Osteocyte (in vitro differentiated cells): Measurements from ENCODE around the gene PARN. TPM values are rescaled to one million over a fixed set of nuclear protein-coding genes. Genes with fewer than 3 reads are reported as not detected.

Source experiments
- DNase-seq: peaks from one replicate; pipeline ENCODE4 v3.0.0; 2021; ENCODE audit warnings: mixed read lengths; ENCODE audit not compliant: unreplicated experiment; ENCODE audit errors: extremely low spot score
- H3K27ac Mint-ChIP-seq: one replicate; pipeline ENCODE4 v1.8.0; 2021; ENCODE audit warnings: mild to moderate bottlenecking, mixed read lengths; ENCODE audit not compliant: unreplicated experiment
- H3K27me3 Mint-ChIP-seq: one replicate; pipeline ENCODE4 v1.8.0; 2021; ENCODE audit warnings: mixed read lengths; ENCODE audit not compliant: unreplicated experiment
- H3K36me3 Mint-ChIP-seq: one replicate; pipeline ENCODE4 v1.8.0; 2021; ENCODE audit warnings: mixed read lengths; ENCODE audit not compliant: unreplicated experiment
- H3K4me1 Mint-ChIP-seq: one replicate; pipeline ENCODE4 v1.8.0; 2021; ENCODE audit warnings: mixed read lengths; ENCODE audit not compliant: unreplicated experiment
- H3K4me3 Mint-ChIP-seq: one replicate; pipeline ENCODE4 v1.8.0; 2021; ENCODE audit warnings: mild to moderate bottlenecking, moderate library complexity, mixed read lengths; ENCODE audit not compliant: unreplicated experiment
- H3K9me3 Mint-ChIP-seq: one replicate; pipeline ENCODE4 v1.8.0; 2021; ENCODE audit warnings: mixed read lengths; ENCODE audit not compliant: unreplicated experiment
- total RNA-seq: library from RNA; stranded (reverse); gene quantifications from 2 replicates; pipeline ENCODE4 v1.2.1, GENCODE V29; 2021
- TF ChIP-seq, protein P1 (sequence below): fragments of 200-600 bp; sonication (generic); IDR thresholded peaks from 2 replicates; pipeline ENCODE4 v1.5.0; 2021; ENCODE audit warnings: antibody characterized with exemption, mild to moderate bottlenecking, moderate library complexity

Gene PARN
- total RNA-seq, 1 donor from 2014 or later: 34.2 TPM

DNA sequence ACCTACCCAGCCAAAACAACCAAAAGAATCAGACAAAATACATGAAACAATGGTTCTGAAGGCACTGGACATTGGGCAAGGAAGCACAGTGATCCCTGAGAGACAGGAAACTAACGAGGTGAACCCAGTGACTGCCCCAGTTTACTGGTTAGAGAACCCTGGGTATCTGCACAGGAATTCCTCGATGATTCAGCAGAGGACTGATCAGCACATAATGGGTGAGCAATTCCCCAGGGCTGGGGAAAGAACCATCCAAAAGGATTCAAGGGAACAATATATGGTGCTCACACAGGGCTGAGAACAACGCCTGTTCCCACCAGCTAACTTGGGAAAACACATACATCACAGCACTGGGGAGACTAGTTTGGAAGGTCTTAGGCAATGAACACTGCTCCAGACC lies 167.2 kb downstream of the PARN start:
- H3K9me3 Mint-ChIP-seq: peaks cover 15% of the 10 kb centered on the region

DNA sequence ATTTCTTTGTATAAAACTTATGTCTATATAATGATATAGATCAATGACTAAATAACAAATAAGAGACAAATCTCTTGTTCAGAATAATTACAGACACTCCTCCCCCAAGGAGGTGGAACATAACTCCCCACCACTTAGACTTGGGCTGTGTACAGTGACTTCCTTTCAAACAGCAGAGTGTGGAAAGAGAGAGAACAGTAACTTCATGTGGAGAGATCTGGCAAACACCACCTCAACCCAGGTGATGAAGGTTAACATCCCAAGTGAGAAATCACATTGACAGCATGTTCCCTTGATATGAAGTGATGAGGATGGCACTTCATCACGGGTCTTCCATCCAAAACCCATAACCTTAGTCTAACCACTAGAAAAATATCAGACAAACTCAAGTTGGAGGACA lies 169.3 kb downstream of the PARN start:
- no peak overlapping the region for H3K4me3 Mint-ChIP-seq
- no peak overlapping the region for H3K27ac Mint-ChIP-seq
- peaks cover 25% of the 10 kb centered on the region for H3K36me3 Mint-ChIP-seq
- peaks cover 15% of the 10 kb centered on the region for H3K9me3 Mint-ChIP-seq
- peaks cover under 1% of the 10 kb centered on the region for H3K4me1 Mint-ChIP-seq
- H3K27me3 Mint-ChIP-seq: no peaks in the 10 kb centered on the region
- TF ChIP-seq, protein P1, sequence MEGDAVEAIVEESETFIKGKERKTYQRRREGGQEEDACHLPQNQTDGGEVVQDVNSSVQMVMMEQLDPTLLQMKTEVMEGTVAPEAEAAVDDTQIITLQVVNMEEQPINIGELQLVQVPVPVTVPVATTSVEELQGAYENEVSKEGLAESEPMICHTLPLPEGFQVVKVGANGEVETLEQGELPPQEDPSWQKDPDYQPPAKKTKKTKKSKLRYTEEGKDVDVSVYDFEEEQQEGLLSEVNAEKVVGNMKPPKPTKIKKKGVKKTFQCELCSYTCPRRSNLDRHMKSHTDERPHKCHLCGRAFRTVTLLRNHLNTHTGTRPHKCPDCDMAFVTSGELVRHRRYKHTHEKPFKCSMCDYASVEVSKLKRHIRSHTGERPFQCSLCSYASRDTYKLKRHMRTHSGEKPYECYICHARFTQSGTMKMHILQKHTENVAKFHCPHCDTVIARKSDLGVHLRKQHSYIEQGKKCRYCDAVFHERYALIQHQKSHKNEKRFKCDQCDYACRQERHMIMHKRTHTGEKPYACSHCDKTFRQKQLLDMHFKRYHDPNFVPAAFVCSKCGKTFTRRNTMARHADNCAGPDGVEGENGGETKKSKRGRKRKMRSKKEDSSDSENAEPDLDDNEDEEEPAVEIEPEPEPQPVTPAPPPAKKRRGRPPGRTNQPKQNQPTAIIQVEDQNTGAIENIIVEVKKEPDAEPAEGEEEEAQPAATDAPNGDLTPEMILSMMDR: no peak
- no peak for DNase-seq

More for the DNA sequence above, 167.2 kb downstream of the PARN start:
- no peak overlapping the region for H3K4me3 Mint-ChIP-seq
- H3K27ac Mint-ChIP-seq: no peak overlapping the region
- peaks cover 25% of the 10 kb centered on the region for H3K36me3 Mint-ChIP-seq
- TF ChIP-seq, protein P1: no peak
- no peaks in the 10 kb centered on the region for H3K4me1 Mint-ChIP-seq
- H3K27me3 Mint-ChIP-seq: no peaks in the 10 kb centered on the region
- no peak for DNase-seq

- H3K9me3 Mint-ChIP-seq: peaks cover 9% of the 10 kb centered on the region
- DNase-seq: no peak
- peaks cover 5% of the 10 kb centered on the region for H3K4me1 Mint-ChIP-seq
- H3K27ac Mint-ChIP-seq: no peak overlapping the region
- H3K36me3 Mint-ChIP-seq: peaks cover 19% of the 10 kb centered on the region
- no peaks in the 10 kb centered on the region for H3K27me3 Mint-ChIP-seq
- no peak overlapping the region for H3K4me3 Mint-ChIP-seq
- TF ChIP-seq, protein P1: no peak
These were observed 171.5 kb downstream of the PARN start for GRCh38 chr16:14458576-14458975.

DNA sequence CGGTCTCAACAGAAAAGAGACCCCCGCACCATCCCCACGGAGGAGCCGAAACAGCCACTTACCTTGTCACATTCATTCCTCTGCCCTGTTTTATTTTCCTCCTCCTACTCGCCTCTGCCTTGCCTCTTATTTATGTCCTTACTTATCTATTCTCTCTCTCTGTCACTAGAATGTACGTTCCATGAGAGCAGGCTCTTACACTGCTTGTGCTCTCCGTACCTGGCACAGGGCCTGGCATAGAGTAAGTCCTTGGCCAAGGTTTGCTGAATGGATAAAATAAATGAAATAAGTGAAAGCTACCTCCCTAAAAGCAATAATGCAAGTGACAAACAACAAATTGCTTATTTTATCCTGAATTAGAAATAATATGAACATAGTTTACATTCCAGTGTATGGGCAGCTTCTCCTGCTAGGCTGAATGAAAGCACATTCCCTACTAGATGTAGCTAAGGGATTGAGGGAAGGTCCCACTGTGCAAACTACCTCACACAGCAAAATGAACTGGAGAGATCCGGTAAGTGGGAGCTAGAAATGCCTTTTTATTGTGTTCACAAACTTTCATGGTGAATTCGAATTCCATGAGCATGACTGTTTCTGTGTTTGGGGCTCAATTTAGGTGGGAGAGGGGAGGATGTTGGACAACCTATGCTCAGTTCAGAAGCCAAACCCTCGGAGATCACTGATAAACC lies 173.1 kb downstream of the PARN start:
- no peaks in the 10 kb centered on the region for H3K27me3 Mint-ChIP-seq
- no peak overlapping the region for H3K27ac Mint-ChIP-seq
- no peak overlapping the region for H3K4me3 Mint-ChIP-seq
- no peaks in the 10 kb centered on the region for H3K9me3 Mint-ChIP-seq
- peaks cover 11% of the 10 kb centered on the region for H3K36me3 Mint-ChIP-seq
- TF ChIP-seq, protein P1: no peak
- peaks cover 5% of the 10 kb centered on the region for H3K4me1 Mint-ChIP-seq
- no peak for DNase-seq

DNA sequence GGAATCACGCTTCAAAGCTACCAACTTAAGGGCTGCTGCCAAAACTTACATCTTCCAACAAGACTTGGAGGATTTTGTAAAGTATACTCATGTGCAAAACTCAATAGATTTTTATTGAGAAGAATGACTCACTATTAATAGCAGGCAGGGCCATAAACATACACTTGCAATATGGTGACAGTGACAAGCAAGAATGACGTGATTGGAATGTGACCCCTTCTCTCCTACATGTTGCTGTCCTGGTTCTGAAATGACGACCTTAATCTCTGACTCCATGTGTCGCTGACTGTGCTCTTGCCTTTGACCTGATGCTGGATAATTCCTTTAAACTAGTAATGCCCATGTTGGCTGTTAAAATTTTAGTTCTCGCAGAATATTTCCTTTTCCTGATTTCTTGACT lies 174.5 kb downstream of the PARN start:
- TF ChIP-seq, protein P1: no peak
- Mint-ChIP-seq H3K4me1 (peaks cover 5% of the 10 kb centered on the region), H3K36me3 (peaks cover 3% of the 10 kb centered on the region), H3K27me3 (no peaks in the 10 kb centered on the region), H3K27ac (no peak overlapping the region), H3K4me3 (no peak overlapping the region), H3K9me3 (no peaks in the 10 kb centered on the region)
- no peak for DNase-seq
